ENCODE results near the gene C1GALT1. TPM values are rescaled to one million over a fixed set of nuclear protein-coding genes. Genes with fewer than 3 reads are reported as not detected.
"Not testable (repeated sequence)": the region's sequence is repeated elsewhere in the genome, so short reads cannot be mapped to it uniquely, and the experiment has no call there.

C1GALT1 gene
- total RNA-seq (10 to 100 TPM; 64.6 to 65.4 TPM), polyA plus RNA-seq (10 to 100 TPM; 41.7 to 72.6 (median 63.4) TPM), total RNA-seq (43.9 to 81.8 (median 61.9) reads per million in 6 experiments)

- peaks cover 0 to 10% (median 0%) of the 10 kb centered on the region in 3 donors for H3K36me3 Mint-ChIP-seq
- POLR2A ChIA-PET: interaction anchor here (0.7 to 4.7 kb wide), 31 partner anchors 9 to 628 kb away, joined by 3 to 96 read pairs (median 5); partner anchors contain the start of genes COL28A1, MIOS and UMAD1
- peak within 1 kb of the TSS; percentile 86 to 99 (median 98) for H3K27ac Mint-ChIP-seq
- H3K4me1 Mint-ChIP-seq: peaks cover 7 to 15% (median 8%) of the 10 kb centered on the region in 4 donors
- ATAC-seq (peak; percentile 80 to 82), DNase-seq (peak; percentile 87 to 98 (median 98))
- H3K27me3 Mint-ChIP-seq: no peaks in the 10 kb centered on the region
- H3K4me3 Mint-ChIP-seq: peak within 1 kb of the TSS; percentile 91 to 100 (median 96)
- H3K9me3 Mint-ChIP-seq: no peaks in the 10 kb centered on the region
Observed at GRCh38 chr7:7182156-7183060, at the start of gene C1GALT1. C1GALT1 (plus strand) TSS chr7:7182544; CDS start chr7:7234320, 51,776 bp downstream.

GRCh38 chr7:7134046-7134445, 48.3 kb upstream of the C1GALT1 start:
- Mint-ChIP-seq H3K9me3 (peaks cover 0 to 11% (median 0%) of the 10 kb centered on the region in 9 donors), H3K27ac (no peak overlapping the region), H3K4me1 (peaks cover 12 to 25% (median 20%) of the 10 kb centered on the region in 4 donors), H3K27me3 (no peaks in the 10 kb centered on the region), H3K36me3 (peaks cover 0 to 3% (median 0%) of the 10 kb centered on the region in 3 donors), H3K4me3 (no peak overlapping the region)
- POLR2A ChIA-PET: interaction anchor here (1.0 to 1.3 kb wide), 2 partner anchors 11 to 12 kb away, joined by 3 read pairs; no protein-coding TSS in a partner anchor
- ATAC-seq (no peak), DNase-seq (no peak)

- no peaks in the 10 kb centered on the region for H3K27me3 Mint-ChIP-seq
- ATAC-seq (no peak), DNase-seq (no peak)
- no peak overlapping the region for H3K4me3 Mint-ChIP-seq
- peaks cover 0 to 15% (median 5%) of the 10 kb centered on the region in 9 donors for H3K9me3 Mint-ChIP-seq
- H3K4me1 Mint-ChIP-seq: peaks cover 12 to 25% (median 20%) of the 10 kb centered on the region in 4 donors
- POLR2A ChIA-PET: interaction anchor here (0.5 to 1.3 kb wide), 3 partner anchors 10 to 48 kb away, joined by 3 read pairs; no protein-coding TSS in a partner anchor
- peak overlapping the region in 1 of 10 donors; percentile 4 for H3K27ac Mint-ChIP-seq
- H3K36me3 Mint-ChIP-seq: peaks cover 0 to 7% (median 0%) of the 10 kb centered on the region in 3 donors
Observed at GRCh38 chr7:7135074-7135473, 47.3 kb upstream of the C1GALT1 start.

DNA sequence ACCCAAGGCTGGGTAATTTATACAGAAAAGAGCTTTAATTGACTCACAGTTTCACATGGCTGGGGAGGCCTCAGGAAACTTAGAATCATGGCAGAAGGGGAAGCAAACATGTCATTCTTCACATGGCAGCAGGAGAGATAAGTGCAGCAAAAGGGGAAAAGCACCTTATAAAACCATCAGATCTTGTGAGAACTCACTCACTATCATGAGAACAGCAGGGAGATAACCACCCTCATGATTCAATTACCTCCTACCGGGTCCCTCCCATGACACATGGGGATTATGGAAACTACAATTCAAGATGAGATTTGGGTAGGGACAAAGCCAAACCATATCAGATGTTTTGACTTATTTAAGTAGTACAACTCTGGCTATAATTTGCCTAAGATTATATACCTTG, 46.4 kb upstream of the C1GALT1 start:
- H3K27me3 Mint-ChIP-seq, ATAC-seq, DNase-seq, H3K36me3 Mint-ChIP-seq, POLR2A ChIA-PET: not testable (repeated sequence)
- H3K9me3 Mint-ChIP-seq: peaks cover 0 to 20% (median 9%) of the 10 kb centered on the region in 9 donors
- peaks cover 12 to 22% (median 19%) of the 10 kb centered on the region in 4 donors for H3K4me1 Mint-ChIP-seq
- H3K4me3 Mint-ChIP-seq: peak overlapping the region in 5 of 10 donors; percentile 23 to 50 (median 34)
- peak overlapping the region in 9 of 10 donors; percentile 26 to 87 (median 78) for H3K27ac Mint-ChIP-seq

GRCh38 chr7:7136466-7137381, 45.6 kb upstream of the C1GALT1 start:
- Mint-ChIP-seq H3K27ac (peak overlapping the region; percentile 11 to 87 (median 76)), H3K4me1 (peaks cover 8 to 16% (median 12%) of the 10 kb centered on the region in 4 donors), H3K36me3 (peaks cover 0 to 12% (median 0%) of the 10 kb centered on the region in 3 donors), H3K4me3 (peak overlapping the region in 6 of 10 donors; percentile 2 to 50 (median 31)), H3K9me3 (peaks cover 0 to 20% (median 11%) of the 10 kb centered on the region in 9 donors), H3K27me3 (no peaks in the 10 kb centered on the region)
- ATAC-seq: peak; percentile 33 to 60
- POLR2A ChIA-PET: no interaction called here
- peak in 1 of 10 donors; percentile 12 for DNase-seq

GRCh38 chr7:7138897-7139296, 43.4 kb upstream of the C1GALT1 start:
- no peak overlapping the region for H3K27ac Mint-ChIP-seq
- H3K9me3 Mint-ChIP-seq: peaks cover 0 to 36% (median 11%) of the 10 kb centered on the region in 9 donors
- H3K36me3 Mint-ChIP-seq: peaks cover 0 to 20% (median 9%) of the 10 kb centered on the region in 3 donors
- peaks cover 6 to 16% (median 11%) of the 10 kb centered on the region in 4 donors for H3K4me1 Mint-ChIP-seq
- no peak for DNase-seq
- no peak for ATAC-seq
- H3K4me3 Mint-ChIP-seq: no peak overlapping the region
- no peaks in the 10 kb centered on the region for H3K27me3 Mint-ChIP-seq
- POLR2A ChIA-PET: no interaction called here

DNA sequence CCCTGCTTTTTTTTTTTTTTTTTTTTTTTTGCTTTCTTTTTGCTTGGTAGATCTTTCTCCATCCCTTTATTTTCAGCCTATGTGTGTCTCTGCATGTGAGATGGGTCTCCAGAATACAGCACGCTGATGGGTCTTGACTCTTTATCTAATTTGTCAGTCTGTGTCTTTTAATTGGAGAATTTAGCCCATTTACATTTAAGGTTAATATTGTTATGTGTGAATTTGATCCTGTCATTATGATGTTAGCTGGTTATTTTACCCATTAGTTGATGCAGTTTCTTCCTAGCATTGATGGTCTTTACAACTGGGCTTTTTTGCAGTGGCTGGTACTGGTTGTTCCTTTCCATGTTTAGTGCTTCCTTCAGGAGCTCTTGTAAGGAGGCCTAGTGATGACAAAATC, 38.9 kb upstream of the C1GALT1 start:
- Mint-ChIP-seq H3K36me3 (peaks cover 0 to 25% (median 18%) of the 10 kb centered on the region in 3 donors), H3K9me3 (peaks cover 0 to 47% (median 17%) of the 10 kb centered on the region in 9 donors), H3K4me1 (peaks cover 0 to 11% (median 8%) of the 10 kb centered on the region in 4 donors)
- POLR2A ChIA-PET, DNase-seq, H3K27ac Mint-ChIP-seq, H3K27me3 Mint-ChIP-seq, H3K4me3 Mint-ChIP-seq, ATAC-seq: not testable (repeated sequence)

- Mint-ChIP-seq H3K36me3 (peaks cover 0 to 21% (median 18%) of the 10 kb centered on the region in 3 donors), H3K4me1 (peaks cover 2 to 16% (median 11%) of the 10 kb centered on the region in 4 donors), H3K9me3 (peaks cover 0 to 36% (median 15%) of the 10 kb centered on the region in 9 donors)
- H3K27me3 Mint-ChIP-seq, ATAC-seq, H3K27ac Mint-ChIP-seq, DNase-seq, H3K4me3 Mint-ChIP-seq: not testable (repeated sequence)
- POLR2A ChIA-PET: interaction anchor here (0.5 to 0.8 kb wide), 2 partner anchors 11 to 39 kb away, joined by 3 to 6 read pairs; no protein-coding TSS in a partner anchor
Observed at GRCh38 chr7:7145151-7145550, 37.2 kb upstream of the C1GALT1 start.

GRCh38 chr7:7146837-7147236, 35.5 kb upstream of the C1GALT1 start:
- DNase-seq (no peak), ATAC-seq (no peak)
- POLR2A ChIA-PET: interaction anchor here (1.2 to 1.3 kb wide), 2 partner anchors 12 to 35 kb away, joined by 3 to 5 read pairs; no protein-coding TSS in a partner anchor
- Mint-ChIP-seq H3K4me3 (no peak overlapping the region), H3K27me3 (peaks cover 0 to 1% (median 0%) of the 10 kb centered on the region in 5 donors), H3K27ac (no peak overlapping the region), H3K36me3 (peaks cover 0 to 18% (median 16%) of the 10 kb centered on the region in 3 donors), H3K9me3 (peaks cover 0 to 33% (median 11%) of the 10 kb centered on the region in 9 donors), H3K4me1 (peaks cover 11 to 25% (median 17%) of the 10 kb centered on the region in 4 donors)

- H3K4me1 Mint-ChIP-seq: peaks cover 16 to 31% (median 23%) of the 10 kb centered on the region in 4 donors
- POLR2A ChIA-PET: interaction anchor here (1.1 kb wide), 1 partner anchor 33 kb away, joined by 4 read pairs; no protein-coding TSS in a partner anchor
- DNase-seq: no peak
- H3K36me3 Mint-ChIP-seq: peaks cover 0 to 14% (median 10%) of the 10 kb centered on the region in 3 donors
- H3K27ac Mint-ChIP-seq: peak overlapping the region in 4 of 10 donors; percentile 18 to 46 (median 33)
- ATAC-seq: no peak
- peaks cover 0 to 1% (median 0%) of the 10 kb centered on the region in 5 donors for H3K27me3 Mint-ChIP-seq
- no peak overlapping the region for H3K4me3 Mint-ChIP-seq
- peaks cover 0 to 19% (median 8%) of the 10 kb centered on the region in 9 donors for H3K9me3 Mint-ChIP-seq
Observed at GRCh38 chr7:7148798-7149481, 33.4 kb upstream of the C1GALT1 start.

GRCh38 chr7:7151285-7151684, 31.1 kb upstream of the C1GALT1 start:
- Mint-ChIP-seq H3K4me1 (peaks cover 20 to 42% (median 32%) of the 10 kb centered on the region in 4 donors), H3K27ac (peak overlapping the region in 2 of 10 donors; percentile 41 to 49), H3K9me3 (peaks cover 0 to 15% (median 9%) of the 10 kb centered on the region in 9 donors), H3K27me3 (no peaks in the 10 kb centered on the region), H3K4me3 (peak overlapping the region in 1 of 10 donors; percentile 8), H3K36me3 (peaks cover 0 to 11% (median 9%) of the 10 kb centered on the region in 3 donors)
- ATAC-seq (no peak), DNase-seq (no peak)
- POLR2A ChIA-PET: interaction anchor here (0.7 to 3.0 kb wide), 3 partner anchors 31 to 51 kb away, joined by 4 to 15 read pairs (median 7); partner anchors contain the start of gene C1GALT1
